Left forelimb (tissue), 1 donor: ENCODE measurements around the gene PRMT7.
A peak's percentile ranks its signal among the peaks of the same experiment; 100 is the strongest.

Experiments
- DNase-seq: peaks from one replicate; pipeline ENCODE4 v3.0.0-alpha.2; 2018; ENCODE audit warnings: low spot score

PRMT7 gene

GRCh38 chr16:68306633-68307032, 4.2 kb upstream of the PRMT7 start:
- DNase-seq, result no peak

- DNase-seq, result no peak
Measured at GRCh38 chr16:68309799-68310198, 1.0 kb upstream of the PRMT7 start.

GRCh38 chr16:68310437-68310773, 414 bp upstream of the PRMT7 start:
- no peak for DNase-seq

- DNase-seq, result no peak
Measured at GRCh38 chr16:68313116-68313515, 2.3 kb downstream of the PRMT7 start.

GRCh38 chr16:68319185-68319908, 8.5 kb downstream of the PRMT7 start:
- no peak for DNase-seq

- no peak for DNase-seq
Measured at GRCh38 chr16:68324336-68324735, 13.5 kb downstream of the PRMT7 start.

- DNase-seq, result no peak
Measured at GRCh38 chr16:68324780-68325357, 14.1 kb downstream of the PRMT7 start.

- peak; percentile 70 for DNase-seq
Measured at GRCh38 chr16:68328151-68328859, 17.5 kb downstream of the PRMT7 start.

- no peak for DNase-seq
Measured at GRCh38 chr16:68328860-68329390, 18.1 kb downstream of the PRMT7 start.

GRCh38 chr16:68331879-68332410, 21.1 kb downstream of the PRMT7 start:
- no peak for DNase-seq

- no peak for DNase-seq
Measured at GRCh38 chr16:68332411-68333121, 21.7 kb downstream of the PRMT7 start.

- no peak for DNase-seq
Measured at GRCh38 chr16:68335175-68335574, 24.4 kb downstream of the PRMT7 start.

GRCh38 chr16:68338326-68339119, 27.7 kb downstream of the PRMT7 start:
- DNase-seq, result no peak

GRCh38 chr16:68339214-68339613, 28.4 kb downstream of the PRMT7 start:
- no peak for DNase-seq

- DNase-seq, result no peak
Measured at GRCh38 chr16:68342620-68343019, 31.8 kb downstream of the PRMT7 start.

- DNase-seq, result no peak
Measured at GRCh38 chr16:68343137-68343536, 32.3 kb downstream of the PRMT7 start.

GRCh38 chr16:68344252-68344651, 33.4 kb downstream of the PRMT7 start:
- DNase-seq, result no peak

GRCh38 chr16:68345351-68345810, 34.6 kb downstream of the PRMT7 start:
- DNase-seq, result no peak

- no peak for DNase-seq
Measured at GRCh38 chr16:68345958-68346635, 35.3 kb downstream of the PRMT7 start.

- DNase-seq, result no peak
Measured at GRCh38 chr16:68346892-68347480, 36.2 kb downstream of the PRMT7 start.
